22Rv1 (cell line): ENCODE data around the gene ADGRG6.

Source experiments
- H3K27ac ChIP-seq: fragments of 450-650 bp; 2 replicates; pipeline ENCODE4 v1.5.1; 2017
- CTCF ChIP-seq: fragments of 450-650 bp; IDR thresholded peaks from 2 replicates; pipeline ENCODE4 v1.5.1; 2017; ENCODE audit warnings: mild to moderate bottlenecking
- ZFX ChIP-seq: fragments of 450-650 bp; IDR thresholded peaks from 2 replicates; pipeline ENCODE4 v1.6.1; 2017; ENCODE audit warnings: antibody characterized with exemption, borderline replicate concordance

Gene ADGRG6

GRCh38 chr6:142329486-142330113 lies 27.8 kb downstream of the ADGRG6 start:
- no peak for TF ChIP-seq CTCF
- TF ChIP-seq ZFX: no peak
- no peak overlapping the region for H3K27ac ChIP-seq

- TF ChIP-seq ZFX (no peak), CTCF (no peak)
- H3K27ac ChIP-seq: no peak overlapping the region
Observed at GRCh38 chr6:142331075-142331551, 29.3 kb downstream of the ADGRG6 start.

GRCh38 chr6:142331601-142332000 lies 29.8 kb downstream of the ADGRG6 start:
- TF ChIP-seq ZFX: no peak
- no peak overlapping the region for H3K27ac ChIP-seq

- no peak overlapping the region for H3K27ac ChIP-seq
- TF ChIP-seq ZFX: no peak
- TF ChIP-seq CTCF: no peak
Observed at GRCh38 chr6:142332393-142333098, 30.7 kb downstream of the ADGRG6 start.

- TF ChIP-seq CTCF: no peak
- no peak for TF ChIP-seq ZFX
- H3K27ac ChIP-seq: no peak overlapping the region
Observed at GRCh38 chr6:142333431-142333830, 31.6 kb downstream of the ADGRG6 start.

GRCh38 chr6:142334294-142334693 lies 32.5 kb downstream of the ADGRG6 start:
- TF ChIP-seq CTCF: no peak
- TF ChIP-seq ZFX: no peak
- H3K27ac ChIP-seq: no peak overlapping the region

GRCh38 chr6:142335415-142335814 lies 33.6 kb downstream of the ADGRG6 start:
- no peak for TF ChIP-seq ZFX
- no peak for TF ChIP-seq CTCF
- H3K27ac ChIP-seq: no peak overlapping the region
